ENCODE data around the gene ABCA6.

DNA sequence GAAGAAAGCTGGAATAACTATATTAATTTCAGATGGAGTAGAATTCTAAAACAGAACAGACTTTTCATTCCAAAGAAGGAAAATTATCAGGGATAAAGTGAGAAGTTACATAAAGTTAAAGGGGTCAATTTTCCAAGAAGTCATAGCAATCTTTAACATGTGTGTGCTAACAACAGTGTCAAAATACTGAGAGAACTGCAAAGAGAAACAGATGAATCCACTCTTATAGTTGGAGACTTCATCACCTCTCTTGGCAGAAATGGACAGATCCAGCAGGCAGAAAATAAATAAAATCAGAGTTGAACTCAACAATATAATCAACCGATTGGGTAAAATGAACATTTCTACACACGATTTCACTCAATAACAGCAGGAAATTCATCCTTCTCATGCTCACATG is 86.4 kb downstream of the ABCA6 start:
- TF ChIP-seq, protein P1, sequence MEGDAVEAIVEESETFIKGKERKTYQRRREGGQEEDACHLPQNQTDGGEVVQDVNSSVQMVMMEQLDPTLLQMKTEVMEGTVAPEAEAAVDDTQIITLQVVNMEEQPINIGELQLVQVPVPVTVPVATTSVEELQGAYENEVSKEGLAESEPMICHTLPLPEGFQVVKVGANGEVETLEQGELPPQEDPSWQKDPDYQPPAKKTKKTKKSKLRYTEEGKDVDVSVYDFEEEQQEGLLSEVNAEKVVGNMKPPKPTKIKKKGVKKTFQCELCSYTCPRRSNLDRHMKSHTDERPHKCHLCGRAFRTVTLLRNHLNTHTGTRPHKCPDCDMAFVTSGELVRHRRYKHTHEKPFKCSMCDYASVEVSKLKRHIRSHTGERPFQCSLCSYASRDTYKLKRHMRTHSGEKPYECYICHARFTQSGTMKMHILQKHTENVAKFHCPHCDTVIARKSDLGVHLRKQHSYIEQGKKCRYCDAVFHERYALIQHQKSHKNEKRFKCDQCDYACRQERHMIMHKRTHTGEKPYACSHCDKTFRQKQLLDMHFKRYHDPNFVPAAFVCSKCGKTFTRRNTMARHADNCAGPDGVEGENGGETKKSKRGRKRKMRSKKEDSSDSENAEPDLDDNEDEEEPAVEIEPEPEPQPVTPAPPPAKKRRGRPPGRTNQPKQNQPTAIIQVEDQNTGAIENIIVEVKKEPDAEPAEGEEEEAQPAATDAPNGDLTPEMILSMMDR (IDR thresholded peaks at IDR 0.05; ENCODE audit: poor library complexity) = no peak
- TF ChIP-seq EZH2 (IDR thresholded peaks at IDR 0.05; ENCODE audit: borderline replicate concordance) = no peak
